ENCODE data around the gene RPN1.
A peak's percentile ranks its signal among the peaks of the same experiment; 100 is the strongest.

Gene RPN1

GRCh38 chr3:128618398-128618726 is 32.3 kb downstream of the RPN1 start:
- H3K27ac ChIP-seq, result peak overlapping the region; percentile 68 to 89 (median 80)
- TF ChIP-seq Cebpa-rat (IDR thresholded peaks at IDR 0.05), result no peak
- no peaks in the 10 kb centered on the region for H3K27me3 ChIP-seq
- H4K20me1 ChIP-seq, result peaks cover 4 to 64% (median 14%) of the 10 kb centered on the region in 11 experiments; a peak in 17 of 22 replicates
- H3K4me1 ChIP-seq, result peaks cover 19 to 67% (median 52%) of the 10 kb centered on the region in 10 experiments
- H3K4me2 ChIP-seq, result peak overlapping the region; percentile 90 to 100 (median 97)
- H3K4me3 ChIP-seq, result peak overlapping the region; percentile 70 to 92 (median 82)
- H3K9me3 ChIP-seq (replicated peaks in 1 of 11), result no peaks in the 10 kb centered on the region
- H3K9ac ChIP-seq, result peak overlapping the region; percentile 80 to 94 (median 88)
- H3K36me3 ChIP-seq, result peaks cover 39 to 74% (median 54%) of the 10 kb centered on the region in 11 experiments

- Histone ChIP-seq H3K4me1 (peaks cover 19 to 61% (median 52%) of the 10 kb centered on the region in 10 experiments), H4K20me1 (peaks cover 0 to 64% (median 11%) of the 10 kb centered on the region in 11 experiments; a peak in 14 of 22 replicates), H3K4me3 (peak overlapping the region; percentile 70 to 92 (median 82)), H3K36me3 (peaks cover 33 to 71% (median 54%) of the 10 kb centered on the region in 11 experiments), H3K9me3 (replicated peaks in 1 of 11) (no peaks in the 10 kb centered on the region), H3K27ac (peak overlapping the region; percentile 68 to 89 (median 80)), H3K27me3 (no peaks in the 10 kb centered on the region), H3K4me2 (peak overlapping the region; percentile 90 to 100 (median 97)), H3K9ac (peak overlapping the region; percentile 80 to 94 (median 88))
- no peak for TF ChIP-seq Cebpa-rat (IDR thresholded peaks at IDR 0.05)
Measured at GRCh38 chr3:128617557-128618397, 32.8 kb downstream of the RPN1 start.

GRCh38 chr3:128617270-128617556 is 33.4 kb downstream of the RPN1 start:
- H3K27ac ChIP-seq, result peak overlapping the region; percentile 64 to 89 (median 76)
- no peaks in the 10 kb centered on the region for H3K27me3 ChIP-seq
- no peaks in the 10 kb centered on the region for H3K9me3 ChIP-seq (replicated peaks in 1 of 11)
- peaks cover 28 to 68% (median 49%) of the 10 kb centered on the region in 11 experiments for H3K36me3 ChIP-seq
- peak overlapping the region; percentile 81 to 100 (median 96) for H3K4me2 ChIP-seq
- peak overlapping the region; percentile 70 to 92 (median 82) for H3K4me3 ChIP-seq
- no peak for TF ChIP-seq Cebpa-rat (IDR thresholded peaks at IDR 0.05)
- peak overlapping the region; percentile 74 to 94 (median 87) for H3K9ac ChIP-seq
- H4K20me1 ChIP-seq, result peaks cover 0 to 70% (median 9%) of the 10 kb centered on the region in 11 experiments; a peak in 13 of 22 replicates
- H3K4me1 ChIP-seq, result peaks cover 19 to 57% (median 52%) of the 10 kb centered on the region in 10 experiments

- peak overlapping the region; percentile 74 to 94 (median 87) for H3K9ac ChIP-seq
- no peaks in the 10 kb centered on the region for H3K27me3 ChIP-seq
- H3K36me3 ChIP-seq, result peaks cover 22 to 63% (median 44%) of the 10 kb centered on the region in 11 experiments
- H3K4me1 ChIP-seq, result peaks cover 19 to 52% (median 47%) of the 10 kb centered on the region in 10 experiments
- peak overlapping the region; percentile 64 to 89 (median 76); a peak in 20 of 22 replicates for H3K27ac ChIP-seq
- H4K20me1 ChIP-seq, result peaks cover 0 to 70% (median 11%) of the 10 kb centered on the region in 11 experiments; a peak in 13 of 22 replicates
- TF ChIP-seq Cebpa-rat (IDR thresholded peaks at IDR 0.05), result no peak
- H3K4me2 ChIP-seq, result peak overlapping the region; percentile 81 to 100 (median 96)
- no peaks in the 10 kb centered on the region for H3K9me3 ChIP-seq (replicated peaks in 1 of 11)
- H3K4me3 ChIP-seq, result peak overlapping the region; percentile 70 to 92 (median 82); a peak in 18 of 20 replicates
Measured at GRCh38 chr3:128616516-128617269, 33.9 kb downstream of the RPN1 start.

- Histone ChIP-seq H3K9ac (peak overlapping the region in 2 of 11 experiments; percentile 28 to 30; a peak in 2 of 22 replicates), H3K4me2 (no peak overlapping the region), H3K27me3 (no peaks in the 10 kb centered on the region), H3K9me3 (replicated peaks in 1 of 11) (no peaks in the 10 kb centered on the region), H3K36me3 (peaks cover 0 to 44% (median 19%) of the 10 kb centered on the region in 11 experiments; a peak in 18 of 22 replicates), H4K20me1 (peaks cover 0 to 83% (median 12%) of the 10 kb centered on the region in 11 experiments; a peak in 11 of 22 replicates), H3K27ac (no peak overlapping the region), H3K4me1 (peaks cover 20 to 36% (median 25%) of the 10 kb centered on the region in 10 experiments), H3K4me3 (no peak overlapping the region)
- TF ChIP-seq Cebpa-rat (IDR thresholded peaks at IDR 0.05), result no peak
Measured at GRCh38 chr3:128614076-128614475, 36.5 kb downstream of the RPN1 start.

GRCh38 chr3:128613083-128613829 is 37.4 kb downstream of the RPN1 start:
- Histone ChIP-seq H3K9me3 (replicated peaks in 1 of 11) (no peaks in the 10 kb centered on the region), H3K4me3 (no peak overlapping the region), H3K4me2 (no peak overlapping the region), H3K9ac (peak overlapping the region in 1 of 11 experiments; percentile 30; a peak in 2 of 22 replicates), H3K36me3 (peaks cover 0 to 36% (median 11%) of the 10 kb centered on the region in 11 experiments; a peak in 14 of 22 replicates), H3K4me1 (peaks cover 12 to 28% (median 17%) of the 10 kb centered on the region in 10 experiments), H3K27me3 (peaks cover 0 to under 1% (median under 1%) of the 10 kb centered on the region in 11 experiments; a peak in 12 of 22 replicates), H3K27ac (no peak overlapping the region), H4K20me1 (peaks cover 0 to 91% (median 12%) of the 10 kb centered on the region in 11 experiments; a peak in 11 of 22 replicates)
- no peak for TF ChIP-seq Cebpa-rat (IDR thresholded peaks at IDR 0.05)

- H3K9me3 ChIP-seq (replicated peaks in 1 of 11), result no peaks in the 10 kb centered on the region
- peak overlapping the region in 4 of 11 experiments; percentile 24 to 39 (median 31); a peak in 7 of 22 replicates for H3K4me2 ChIP-seq
- peak overlapping the region in 1 of 11 experiments; percentile 21; a peak in 1 of 22 replicates for H3K9ac ChIP-seq
- no peak for TF ChIP-seq Cebpa-rat (IDR thresholded peaks at IDR 0.05)
- peaks cover 9 to 14% (median 13%) of the 10 kb centered on the region in 11 experiments; a peak in 19 of 22 replicates for H3K27me3 ChIP-seq
- H3K4me1 ChIP-seq, result peaks cover 4 to 24% (median 11%) of the 10 kb centered on the region in 10 experiments; a peak in 15 of 20 replicates
- H3K27ac ChIP-seq, result no peak overlapping the region
- H3K4me3 ChIP-seq, result no peak overlapping the region
- peaks cover 0 to 99% (median 19%) of the 10 kb centered on the region in 11 experiments; a peak in 12 of 22 replicates for H4K20me1 ChIP-seq
- peaks cover 0 to 28% (median 0%) of the 10 kb centered on the region in 11 experiments; a peak in 7 of 22 replicates for H3K36me3 ChIP-seq
Measured at GRCh38 chr3:128610451-128611070, 40.1 kb downstream of the RPN1 start.

All from BLaER1 treated with 17β-estradiol and CSF1 and Interleukin-3, amounts not matched to agents 10 nM and 100 nM (cell line).